NK-92 treated with Interleukin-12 subunit alpha and Interleukin-12 subunit beta, amount 100 ng/mL, for 24 hours (cell line): ENCODE data around the gene ADAMTS2.

Experiments
- DNase-seq: peaks from one replicate; lab custom pipeline; 2025; lab: John Stamatoyannopoulos, UW

The ADAMTS2 gene

DNA sequence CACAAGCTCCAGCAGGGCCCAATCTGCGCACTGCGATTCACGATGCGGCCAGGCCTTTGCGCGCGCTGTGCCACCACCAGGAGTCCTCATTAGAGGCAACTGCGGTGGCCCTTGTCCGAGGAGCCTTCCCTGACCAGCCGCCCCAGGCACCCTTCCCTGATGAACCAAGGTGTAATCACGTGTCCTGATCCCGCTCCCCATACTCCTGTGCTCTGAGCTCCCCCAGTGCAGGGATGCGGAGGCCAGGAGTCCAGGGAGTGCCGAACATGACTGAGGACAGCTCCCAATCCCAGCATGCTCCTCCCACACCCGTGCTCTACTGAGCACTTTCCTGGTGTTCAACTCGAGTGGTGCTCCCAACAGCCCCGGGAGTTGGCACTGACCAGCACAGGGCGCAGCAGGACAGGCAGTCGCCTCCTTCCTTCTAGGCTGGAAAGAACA is 150.3 kb downstream of the ADAMTS2 start:
- no peak for DNase-seq

DNA sequence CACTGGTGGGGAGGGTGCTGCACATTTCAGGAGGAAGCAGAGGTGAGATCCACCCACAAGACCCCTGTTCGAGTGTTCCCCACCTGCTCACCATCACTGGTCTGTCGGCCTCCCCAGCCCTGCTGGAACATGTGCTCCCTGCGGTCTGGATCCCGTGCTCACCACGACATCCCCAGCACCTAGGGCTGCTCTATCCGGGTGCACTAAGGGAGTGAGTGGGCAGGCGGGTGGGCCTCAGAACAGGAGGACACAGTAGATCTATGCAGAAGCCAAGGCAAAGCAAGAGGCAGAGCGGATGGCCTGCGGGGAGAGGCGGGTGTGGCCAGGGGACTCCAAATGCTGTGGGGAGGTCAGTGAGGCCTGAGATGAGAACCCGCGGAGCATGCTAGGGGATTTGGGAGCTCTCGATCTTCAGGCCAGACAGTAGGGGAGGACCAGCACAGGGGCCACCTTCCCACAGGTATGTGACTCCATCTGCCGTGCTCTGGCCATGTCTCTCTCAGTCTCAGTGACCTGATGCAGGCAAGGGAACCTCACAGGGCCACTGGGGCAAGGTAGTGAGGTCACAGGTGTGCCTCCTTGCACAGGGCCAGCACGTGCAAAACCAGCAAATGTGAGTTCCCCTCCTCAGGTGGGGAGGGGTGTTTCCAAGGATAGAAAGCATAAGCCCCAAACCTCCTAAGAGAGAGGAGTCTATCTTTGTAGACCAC is 150.9 kb downstream of the ADAMTS2 start:
- no peak for DNase-seq

DNA sequence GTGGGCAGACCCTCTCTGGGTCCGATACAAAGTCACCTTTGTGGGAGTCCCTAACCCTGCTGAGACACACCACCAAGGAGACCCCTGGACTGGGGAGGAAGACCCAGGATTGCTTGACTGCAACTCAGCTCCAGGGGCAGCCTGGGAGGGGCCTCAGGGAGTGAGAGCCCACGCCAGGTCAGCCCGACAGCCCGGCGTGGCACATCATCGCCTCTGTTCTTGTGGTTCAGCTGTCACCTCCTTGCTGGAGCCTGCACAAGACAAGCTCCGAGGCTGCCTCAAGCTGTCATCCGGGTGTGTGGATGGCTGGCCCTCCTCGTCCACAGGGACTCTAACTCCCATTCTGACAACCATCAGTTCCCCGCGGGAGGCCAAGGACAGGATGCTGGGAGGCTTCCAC is 151.5 kb downstream of the ADAMTS2 start:
- DNase-seq = no peak

DNA sequence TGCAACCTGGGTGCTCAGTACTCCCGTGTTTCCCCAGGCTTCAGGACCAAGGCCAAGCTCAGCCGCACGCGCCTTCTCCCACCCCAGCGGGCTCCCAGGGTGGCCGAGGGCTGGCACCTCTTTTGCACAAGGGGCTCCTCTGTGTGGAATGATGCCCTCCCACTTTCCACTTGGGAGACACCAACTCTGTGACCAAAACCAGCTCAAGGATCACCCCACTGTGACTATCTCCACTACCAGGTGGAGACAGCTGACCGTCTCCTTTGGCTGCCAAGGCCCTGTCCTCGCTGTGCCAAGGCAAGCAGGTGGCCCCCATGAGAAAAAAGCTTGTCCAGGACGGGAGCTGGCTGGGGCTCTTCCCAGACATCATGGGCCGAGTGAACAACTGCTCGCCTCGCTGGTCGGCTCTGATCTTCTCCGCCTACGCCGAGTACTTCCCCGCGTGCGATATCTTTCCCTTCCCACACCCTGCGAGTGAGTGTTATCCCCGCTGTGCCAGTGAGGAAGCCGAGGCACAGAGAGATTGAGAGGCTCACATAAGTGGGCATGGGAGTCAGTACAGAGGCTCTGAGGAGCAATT is 152.3 kb downstream of the ADAMTS2 start:
- DNase-seq = no peak

DNA sequence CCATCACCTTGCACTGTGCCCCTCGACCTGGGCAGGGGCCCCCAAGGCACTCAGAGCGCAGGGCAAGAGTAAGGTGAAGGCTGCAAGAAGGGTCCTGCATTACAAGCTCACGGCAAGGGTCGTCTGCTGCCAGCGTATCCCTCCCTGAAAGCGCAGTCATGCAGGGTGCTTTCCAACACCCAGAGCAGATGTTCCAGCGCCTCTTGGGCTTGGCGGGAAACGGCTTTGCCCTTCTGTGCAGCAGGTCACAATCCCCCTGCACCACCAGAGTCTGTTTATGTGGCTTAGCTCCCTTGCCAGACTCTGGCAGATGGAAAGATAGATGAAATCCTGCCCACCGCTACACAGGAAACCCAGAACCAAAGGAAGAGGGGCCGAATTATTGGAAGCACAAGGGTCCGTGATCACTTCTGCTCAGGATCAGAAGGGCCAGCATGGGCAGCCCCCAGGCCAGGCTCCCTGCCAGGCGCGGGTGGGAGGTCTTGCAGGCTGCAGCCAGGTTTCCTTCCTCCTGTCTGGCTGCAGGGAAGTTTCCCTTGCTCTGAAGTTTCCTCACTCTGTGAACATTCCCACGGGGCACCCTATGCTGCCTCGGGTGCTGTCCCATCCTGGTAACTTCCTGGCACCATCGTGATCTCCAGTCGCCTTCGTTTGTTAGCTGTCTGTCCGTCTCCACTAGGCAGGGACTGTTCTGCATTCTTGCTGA is 152.9 kb downstream of the ADAMTS2 start:
- no peak for DNase-seq

DNA sequence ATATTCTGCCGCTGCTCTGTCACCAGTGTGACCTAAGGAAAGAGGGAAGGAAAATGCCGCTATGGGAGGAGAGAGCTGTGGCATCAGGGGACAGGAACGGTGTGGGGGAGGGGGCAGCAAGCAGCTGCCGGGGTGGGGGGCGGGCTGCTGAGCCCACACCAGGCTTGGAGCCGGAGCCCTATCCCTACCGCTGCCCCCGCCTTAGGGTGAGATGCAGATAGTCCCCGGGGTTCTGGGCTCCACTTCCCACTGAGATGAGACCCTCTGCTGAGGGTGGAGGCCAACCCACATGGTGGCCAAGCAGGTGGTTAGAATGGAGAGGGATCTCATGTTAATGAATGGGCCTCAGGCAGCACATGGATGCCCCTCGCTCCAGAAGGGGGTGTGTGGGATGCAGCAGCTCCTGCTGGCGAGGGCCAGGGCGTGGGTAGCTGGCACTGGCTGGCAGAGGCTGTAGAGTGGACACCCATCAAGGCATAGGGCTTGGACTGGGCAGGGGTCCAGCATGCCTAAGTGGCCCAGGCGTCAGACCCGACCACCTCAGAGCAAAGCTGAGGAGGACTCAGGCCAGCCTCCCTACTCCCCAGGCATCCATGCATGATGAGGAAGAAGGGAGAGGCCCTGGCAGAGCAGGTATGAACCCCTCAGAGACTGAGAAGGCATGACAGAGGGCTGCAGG is 153.6 kb downstream of the ADAMTS2 start:
- DNase-seq = no peak

DNA sequence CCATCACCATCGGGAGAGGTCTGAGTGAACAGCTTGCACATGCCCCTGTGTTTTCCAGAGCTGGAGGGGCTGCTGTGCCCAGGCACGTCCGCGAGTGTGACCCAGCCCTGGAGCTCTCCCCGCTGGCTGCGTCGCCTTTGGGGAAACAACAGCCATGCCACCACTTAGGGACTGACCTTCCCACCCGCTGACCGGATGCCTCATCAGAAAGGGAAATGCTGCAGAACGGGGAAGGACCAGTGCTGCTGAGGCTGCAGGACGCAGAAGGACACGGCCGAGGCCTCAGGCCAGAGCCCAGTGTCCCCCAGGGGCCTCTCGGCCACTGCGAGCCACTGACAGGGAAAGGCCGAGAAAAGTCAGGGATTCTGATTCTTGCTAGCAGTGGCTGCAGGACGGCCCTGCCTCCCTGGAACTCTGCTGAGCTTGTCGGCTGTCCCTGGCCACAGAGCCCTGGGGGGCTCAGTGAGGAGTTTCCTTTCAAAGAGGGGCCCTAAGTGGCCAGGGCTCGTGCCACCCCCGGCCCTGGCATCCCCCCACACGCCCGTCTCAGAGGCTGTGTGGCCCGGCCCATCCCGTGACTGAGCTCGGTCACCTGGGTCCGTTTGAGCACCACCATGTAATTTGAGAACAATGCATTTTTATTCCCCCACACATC is 154.3 kb downstream of the ADAMTS2 start:
- no peak for DNase-seq

DNA sequence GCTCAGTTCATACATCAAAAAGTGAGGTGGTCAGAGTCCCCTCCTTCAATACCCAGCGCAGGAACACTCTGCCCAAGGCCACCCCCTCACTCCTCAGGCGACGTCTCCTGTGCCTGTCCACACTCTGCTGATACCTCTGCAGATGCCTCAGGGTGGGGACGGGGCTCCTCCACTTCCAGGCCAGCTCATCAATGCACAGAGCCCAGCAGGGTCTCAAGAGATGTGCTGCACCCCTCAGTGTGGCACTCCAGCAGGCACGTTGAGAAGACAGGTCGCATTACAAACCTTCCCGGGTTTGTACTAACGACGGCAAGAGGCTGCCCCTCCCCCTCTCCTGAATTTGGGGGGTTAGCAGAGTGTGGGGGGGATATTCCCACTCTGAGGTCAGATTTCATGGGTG is 156.6 kb downstream of the ADAMTS2 start:
- no peak for DNase-seq

DNA sequence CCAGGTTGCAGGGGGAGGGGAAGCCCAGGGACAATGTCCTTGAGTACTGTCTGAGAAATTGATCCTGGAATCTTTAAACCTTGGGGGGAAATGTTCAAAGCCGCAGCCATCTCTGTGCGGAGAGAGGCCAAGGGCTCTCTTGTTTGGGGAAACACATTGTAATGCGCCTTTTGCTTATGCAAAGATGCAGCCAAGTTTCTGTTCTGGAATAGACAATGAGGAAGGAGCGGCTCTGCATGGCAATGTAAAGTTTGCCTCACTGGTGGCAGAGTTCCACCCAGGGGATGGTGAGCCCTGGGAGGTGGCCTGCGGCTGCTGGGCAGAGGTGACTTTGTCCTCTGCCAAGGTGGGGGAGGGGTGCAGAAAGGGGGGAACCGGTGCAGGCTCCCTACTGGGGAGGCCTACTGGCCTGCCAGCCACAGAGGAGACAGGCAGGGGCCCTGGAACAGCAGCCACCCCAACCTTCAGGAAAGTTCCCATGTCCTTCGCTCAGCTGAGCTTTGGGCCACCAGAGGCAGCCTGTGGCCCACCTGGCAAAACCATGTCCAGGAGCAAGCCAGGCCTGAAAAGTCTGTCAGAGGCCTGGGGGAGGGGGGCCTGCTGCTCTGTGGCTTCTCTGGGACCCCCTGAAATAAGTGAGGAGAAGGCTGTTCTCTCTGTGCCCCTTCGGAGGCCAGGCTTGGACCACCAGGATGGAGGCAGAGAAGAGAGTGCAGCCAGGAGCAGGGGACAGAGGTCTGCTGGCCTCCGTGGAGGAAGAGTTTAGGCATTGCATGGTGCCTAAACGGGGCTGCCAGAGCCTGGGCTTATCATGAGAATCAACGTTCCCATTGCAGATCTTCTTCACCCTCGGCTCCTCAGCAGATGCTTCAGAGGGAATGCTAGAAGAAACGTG is 157.3 kb downstream of the ADAMTS2 start:
- no peak for DNase-seq

DNA sequence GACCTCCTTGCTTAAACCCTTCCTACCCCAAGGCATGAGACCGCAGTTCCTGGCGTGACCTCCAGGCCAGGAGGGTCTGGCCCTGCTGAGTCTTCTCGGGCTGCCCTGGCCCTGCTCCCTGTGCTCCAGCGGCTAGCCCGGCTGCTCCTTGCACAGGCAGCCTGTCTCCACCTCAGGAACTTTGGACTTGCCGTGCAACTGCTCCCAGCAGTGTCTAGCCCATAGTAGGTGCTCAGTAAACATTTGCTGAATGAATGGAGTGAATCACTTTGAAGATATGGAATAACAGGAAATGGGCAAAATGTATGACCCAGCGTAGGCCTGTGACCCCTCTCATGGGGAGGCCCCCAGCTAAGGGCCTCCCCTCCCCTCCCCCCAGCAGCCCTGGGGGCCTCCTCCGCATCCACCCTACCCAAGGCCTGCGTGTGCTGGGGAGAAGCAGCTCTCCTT is 158.0 kb downstream of the ADAMTS2 start:
- DNase-seq = no peak

DNA sequence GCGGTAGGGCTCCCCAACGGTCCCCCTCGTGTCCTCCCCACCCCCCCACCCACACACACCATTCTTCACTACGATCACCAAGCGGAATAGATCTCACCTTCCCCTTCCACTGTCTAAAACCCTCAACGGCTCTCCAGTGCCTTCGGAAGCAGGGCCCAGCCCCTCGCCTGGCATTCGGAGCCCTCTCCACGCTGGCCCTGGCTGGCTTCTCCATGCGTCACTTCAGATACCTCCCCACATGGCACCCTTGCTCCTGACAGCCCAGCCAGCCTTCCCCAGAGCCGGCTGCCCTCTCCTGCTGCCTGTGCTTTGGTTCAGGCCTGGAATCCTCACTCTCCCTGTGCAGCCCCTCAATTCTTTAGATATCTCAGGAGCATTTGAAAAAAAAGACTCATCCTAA is 158.5 kb downstream of the ADAMTS2 start:
- no peak for DNase-seq

DNA sequence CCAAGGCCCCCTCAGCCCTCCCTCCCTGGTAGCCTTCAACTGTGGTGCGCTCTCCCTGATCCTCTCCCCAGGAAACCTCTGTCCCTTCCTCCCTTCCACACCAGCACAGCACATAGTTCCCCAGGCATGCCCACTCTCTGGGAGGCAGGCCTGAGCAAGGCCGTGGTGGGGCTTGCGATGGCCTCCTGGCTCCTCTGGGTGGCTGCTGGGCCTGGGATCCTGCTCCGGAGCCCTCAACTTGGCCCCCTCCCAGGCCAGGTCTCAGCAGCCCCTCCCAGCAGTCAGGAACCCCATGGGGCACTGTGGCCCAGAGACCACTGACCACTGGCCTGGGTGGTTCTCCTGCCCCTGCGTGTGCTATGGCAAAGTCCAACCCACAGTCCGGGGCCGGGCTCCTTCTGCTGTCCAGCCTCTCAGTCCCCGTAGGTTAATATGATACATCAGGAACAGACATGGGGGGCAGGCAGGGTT is 159.3 kb downstream of the ADAMTS2 start:
- no peak for DNase-seq

DNA sequence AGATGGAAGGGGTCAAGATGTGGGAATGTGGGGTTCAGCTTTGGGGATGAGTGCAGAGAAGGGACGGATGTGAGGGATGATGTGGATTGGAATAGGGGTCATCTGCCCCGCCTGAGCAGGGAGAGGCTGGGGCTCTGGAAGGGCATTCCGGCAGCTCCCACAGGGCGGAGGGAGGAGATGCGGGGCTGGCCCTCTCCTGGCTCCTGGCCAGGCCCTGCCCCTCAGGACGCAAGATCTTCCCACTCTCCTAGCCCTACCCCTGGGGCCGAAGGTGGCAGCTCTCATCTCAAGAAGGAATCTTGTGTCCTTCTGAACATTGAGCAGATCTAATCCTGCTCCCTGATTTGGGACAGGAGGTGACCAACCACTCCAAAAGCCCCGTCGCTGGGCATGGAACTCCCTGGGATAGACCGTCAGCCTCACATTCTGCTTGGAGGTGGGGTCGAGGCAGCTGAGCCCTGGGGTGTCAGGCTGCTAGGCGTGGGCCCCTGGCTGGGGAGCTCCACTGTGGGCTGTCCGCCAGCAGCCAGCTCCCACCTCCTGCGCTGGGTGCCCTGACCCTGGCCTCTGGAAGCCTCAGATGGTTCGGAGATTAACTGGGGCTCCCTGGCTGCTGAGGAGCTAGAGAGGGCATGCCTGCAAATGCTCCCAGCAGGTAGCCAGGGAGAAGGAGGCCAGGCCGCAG is 159.9 kb downstream of the ADAMTS2 start:
- no peak for DNase-seq

DNA sequence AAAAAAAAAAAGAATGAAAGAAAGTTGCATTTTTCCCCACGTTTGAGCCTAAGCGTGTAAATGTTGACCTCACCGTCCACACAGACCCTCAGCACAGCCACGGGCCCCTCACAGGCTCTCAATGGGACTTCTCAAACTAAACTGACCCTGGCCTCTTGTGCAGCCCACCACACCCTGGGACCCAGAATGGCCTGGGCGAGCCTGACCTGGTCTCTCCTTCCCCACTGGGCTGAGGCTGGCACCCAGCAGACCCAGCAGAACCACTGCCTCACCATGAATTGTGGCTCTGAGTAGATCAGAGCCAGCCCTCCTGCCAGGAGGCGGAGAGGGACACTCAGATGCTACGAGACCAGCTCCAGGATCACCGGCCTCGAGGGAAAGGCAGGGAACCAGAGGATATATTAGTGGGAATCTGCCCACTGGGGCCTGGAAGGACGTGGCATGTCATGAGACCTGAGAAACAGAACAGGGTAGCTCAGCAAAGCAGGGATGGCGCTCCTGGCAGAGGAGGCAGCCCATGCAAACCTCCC is 160.7 kb downstream of the ADAMTS2 start:
- DNase-seq = no peak

DNA sequence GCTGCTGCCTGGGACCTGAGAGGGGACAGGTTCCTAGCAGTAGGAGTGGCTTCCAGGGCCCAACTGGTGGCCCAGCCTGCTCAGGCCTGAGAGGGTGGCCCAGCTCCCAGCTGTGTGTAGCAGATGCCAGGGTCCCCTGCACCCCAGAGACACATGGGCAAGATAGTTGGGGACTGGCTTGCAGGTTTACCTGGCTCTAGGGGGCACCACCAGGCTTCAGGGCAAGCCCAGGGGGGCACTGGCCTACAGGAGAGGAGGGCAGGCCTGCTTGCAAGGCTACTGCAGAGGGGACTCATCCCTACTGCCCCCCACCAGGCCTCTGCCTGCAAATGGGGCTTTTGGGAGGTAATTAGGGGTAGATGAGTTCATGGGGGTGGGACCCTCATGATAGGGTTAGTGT is 161.8 kb downstream of the ADAMTS2 start:
- DNase-seq = no peak

DNA sequence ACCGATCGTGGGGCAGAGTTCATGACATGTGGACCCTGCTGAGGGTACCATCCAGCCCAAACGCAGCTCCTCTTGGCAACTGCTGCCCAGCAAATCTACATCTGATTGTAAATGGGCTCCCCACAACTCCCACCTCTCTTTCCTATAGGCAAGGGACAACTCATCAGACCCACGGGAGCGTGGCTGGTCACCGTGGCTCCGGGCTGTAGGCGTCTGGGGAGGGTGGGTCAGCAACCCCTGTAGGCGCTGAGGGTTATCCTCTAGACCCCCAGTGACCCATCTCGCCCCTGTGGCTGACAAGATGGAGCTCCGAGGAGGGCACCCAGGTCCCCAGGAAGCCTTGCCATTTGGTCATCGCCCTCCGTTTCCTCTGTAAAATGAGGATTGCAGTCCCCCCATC is 162.7 kb downstream of the ADAMTS2 start:
- DNase-seq = no peak

DNA sequence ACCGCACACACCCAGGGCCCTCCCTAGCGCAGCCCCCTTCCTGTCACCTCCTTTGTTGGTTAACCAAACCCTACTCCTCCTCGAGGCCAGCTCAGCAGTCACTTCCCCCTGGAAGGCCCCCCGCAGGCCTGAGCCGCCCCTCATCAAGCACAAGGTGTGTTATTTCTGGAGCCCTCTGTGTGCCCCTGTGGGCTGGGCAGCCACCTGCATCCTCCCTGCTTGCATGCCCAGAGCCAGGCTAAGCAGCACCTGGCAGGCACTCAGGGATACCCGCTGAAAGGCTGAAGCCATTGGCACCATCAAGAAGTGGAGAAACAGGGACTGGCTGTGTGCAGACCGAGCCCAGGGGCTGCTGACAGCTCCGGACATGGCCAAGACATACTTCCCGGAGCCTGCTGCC is 163.3 kb downstream of the ADAMTS2 start:
- no peak for DNase-seq

DNA sequence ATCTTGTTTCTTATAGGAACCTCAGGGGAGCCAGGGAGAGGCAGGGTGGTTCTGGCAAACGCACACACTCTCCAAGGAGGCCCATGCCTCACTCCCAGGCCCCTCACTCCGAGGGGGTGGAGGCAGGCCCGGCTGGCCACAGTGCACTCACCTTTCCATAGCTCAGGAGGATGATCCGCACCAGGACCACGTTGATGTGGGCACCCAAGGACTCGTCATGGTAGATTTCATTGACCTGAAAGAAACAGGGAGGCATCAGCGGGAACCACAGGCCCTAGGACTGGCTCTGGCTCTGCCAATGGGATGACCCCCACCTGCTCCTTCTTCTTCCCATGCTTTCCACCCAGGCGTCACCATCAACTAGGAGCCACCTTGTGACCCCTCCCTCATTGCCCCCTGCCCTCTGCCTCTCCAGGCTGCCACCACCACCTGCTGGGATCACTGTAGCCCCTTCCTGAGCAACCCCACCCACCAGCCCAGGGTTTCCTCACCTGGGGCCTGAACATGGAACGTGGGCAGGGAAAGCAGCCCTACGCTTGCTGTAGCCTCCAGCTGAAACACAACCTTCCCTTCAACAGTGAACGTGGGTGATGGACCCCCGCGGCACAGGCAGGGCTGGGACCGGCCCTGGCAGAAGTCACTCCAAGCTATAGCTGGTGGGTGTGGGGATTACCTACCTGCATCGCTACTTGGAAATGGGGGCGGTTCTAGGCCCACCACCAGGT is 164.2 kb downstream of the ADAMTS2 start:
- no peak for DNase-seq

DNA sequence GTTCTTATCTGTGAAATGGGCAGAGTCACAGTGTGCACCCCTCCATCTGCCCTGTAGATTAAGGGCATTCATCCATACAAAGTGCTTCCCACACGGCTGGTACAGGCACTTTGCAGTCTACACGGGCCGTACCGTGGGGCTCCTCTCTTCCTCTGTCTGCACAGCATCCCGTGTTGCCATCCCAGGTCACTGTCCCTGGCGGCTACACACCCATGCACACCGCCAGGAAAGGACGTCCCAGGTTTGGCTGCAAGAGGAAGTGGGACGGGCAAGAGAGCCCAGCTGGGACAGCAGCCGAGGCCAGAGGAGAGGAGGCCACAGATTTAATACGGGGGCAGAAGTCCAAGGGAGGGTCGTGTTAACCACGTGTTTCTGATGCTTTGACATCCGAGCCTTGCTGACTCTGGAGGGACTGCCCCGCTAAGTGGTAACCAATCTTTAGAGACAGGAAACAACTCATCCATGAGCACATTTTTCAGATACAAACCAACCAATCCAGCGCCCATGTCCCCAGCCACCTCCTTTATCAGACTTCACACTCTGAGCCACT is 165.1 kb downstream of the ADAMTS2 start:
- no peak for DNase-seq
